ENCODE measurements around the gene ARGLU1. TPM values are rescaled to one million over a fixed set of nuclear protein-coding genes. Genes with fewer than 3 reads are reported as not detected.

The ARGLU1 gene
- total and polyA plus RNA-seq, 9 of the 15 experiments (the other 6 are each of a cell fraction or from before 2014, with no cell fraction given), result 19.3 to 99.9 (median 49.3) TPM

- Histone ChIP-seq H2AFZ (ENCODE audit: low read depth, low read length) (no peak overlapping the region), H4K20me1 (replicated peaks; ENCODE audit: control insufficient read depth, insufficient read depth, low read length) (no peaks in the 10 kb centered on the region), H3K9me3 (replicated peaks; ENCODE audit: control insufficient read depth, insufficient read depth, low read depth, low read length) (no peaks in the 10 kb centered on the region), H3K9me1 (ENCODE audit: control insufficient read depth, insufficient read depth, low read length) (no peaks in the 10 kb centered on the region), H3K4me1 (replicated peaks in 1 of 2; ENCODE audit: control insufficient read depth in 2 of 2, insufficient read depth in 2 of 2, low read length in 2 of 2) (no peaks in the 10 kb centered on the region), H3K4me3 (no peak overlapping the region), H3K9ac (ENCODE audit: insufficient read depth in 1 of 2, low read depth in 2 of 2, low read length in 2 of 2) (no peak overlapping the region), H3K27ac (ENCODE audit: extremely low read depth, low read depth, low read length) (no peak overlapping the region), H3K4me2 (ENCODE audit: insufficient read depth, low read length) (no peak overlapping the region), H3K79me2 (ENCODE audit: control insufficient read depth, insufficient read depth, low read length) (no peaks in the 10 kb centered on the region), H3K36me3 (ENCODE audit: control insufficient read depth, insufficient read depth, low read length) (no peaks in the 10 kb centered on the region), H3K27me3 (ENCODE audit: control insufficient read depth in 2 of 2, insufficient read depth in 2 of 2, low read length in 2 of 2) (no peaks in the 10 kb centered on the region)
- DNase-seq (ENCODE audit: extremely low read depth in 1 of 4, low spot score in 3 of 4), result no peak
- 3% methylated on average over 8 of the region's 8 CpGs for WGBS (ENCODE audit: insufficient coverage, low coverage, missing lambda C conversion rate)
- ChIA-PET CTCF (ENCODE audit: low intra/inter-chr PET ratio) (no interaction called here), POLR2A (no interaction called here)
- ATAC-seq, result no peak
- in situ Hi-C loops (cut with MboI) (no loop called here), intact Hi-C loops (cut with micrococcal nuclease) (no loop called here)
- TF ChIP-seq CBFA2T2 (conservative IDR thresholded peaks at IDR 0.05) (no peak), TAF1 (IDR thresholded peaks at IDR 0.05; ENCODE audit: control insufficient read depth, extremely low read depth, insufficient read depth, low read length, severe bottlenecking) (no peak), ATF6 (CRISPR knock-in tag; IDR thresholded peaks at IDR 0.05) (no peak), CBX2 (IDR thresholded peaks at IDR 0.05; ENCODE audit: insufficient read depth, low read length, poor library complexity, severe bottlenecking) (no peak), HMG20B (CRISPR knock-in tag; IDR thresholded peaks at IDR 0.05) (no peak), TEAD4 (IDR thresholded peaks at IDR 0.05; ENCODE audit: low read length) (no peak), TEAD4 (CRISPR knock-in tag; IDR thresholded peaks at IDR 0.05; ENCODE audit: borderline replicate concordance) (no peak), ZNF717 (CRISPR knock-in tag; IDR thresholded peaks at IDR 0.05) (no peak)
- BruUV-seq (replicated peaks), result no TSS peak
- no peak for FAIRE-seq
Observed at GRCh38 chr13:106513025-106513983, 54.6 kb downstream of the ARGLU1 start.
